ENCODE data around the gene IL10.
A peak's percentile ranks its signal among the peaks of the same experiment; 100 is the strongest.
"Not testable (repeated sequence)": the region's sequence is repeated elsewhere in the genome, so short reads cannot be mapped to it uniquely, and the experiment has no call there.

Gene IL10

DNA sequence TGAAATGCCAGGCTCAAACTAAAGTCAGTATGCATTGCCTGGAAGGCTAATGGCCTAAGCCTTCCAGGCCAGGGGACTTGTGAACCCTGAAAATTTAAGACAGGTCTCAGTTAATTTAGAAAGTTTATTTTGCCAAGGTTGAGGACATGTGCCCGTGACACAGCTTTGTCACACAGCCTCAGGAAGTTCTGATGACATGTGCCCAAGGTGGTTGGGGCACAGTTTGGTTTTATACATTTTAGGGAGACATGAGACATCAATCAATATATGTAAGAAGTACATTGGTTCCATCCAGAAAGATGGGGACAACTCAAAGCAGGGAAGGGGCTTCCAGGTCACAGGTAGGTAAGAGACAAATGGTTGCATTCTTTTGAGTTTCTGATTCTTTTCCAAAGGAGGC is 6.5 kb downstream of the IL10 start:
- DNase-seq (ENCODE audit: low read depth in 2 of 2) = not testable (repeated sequence)

DNA sequence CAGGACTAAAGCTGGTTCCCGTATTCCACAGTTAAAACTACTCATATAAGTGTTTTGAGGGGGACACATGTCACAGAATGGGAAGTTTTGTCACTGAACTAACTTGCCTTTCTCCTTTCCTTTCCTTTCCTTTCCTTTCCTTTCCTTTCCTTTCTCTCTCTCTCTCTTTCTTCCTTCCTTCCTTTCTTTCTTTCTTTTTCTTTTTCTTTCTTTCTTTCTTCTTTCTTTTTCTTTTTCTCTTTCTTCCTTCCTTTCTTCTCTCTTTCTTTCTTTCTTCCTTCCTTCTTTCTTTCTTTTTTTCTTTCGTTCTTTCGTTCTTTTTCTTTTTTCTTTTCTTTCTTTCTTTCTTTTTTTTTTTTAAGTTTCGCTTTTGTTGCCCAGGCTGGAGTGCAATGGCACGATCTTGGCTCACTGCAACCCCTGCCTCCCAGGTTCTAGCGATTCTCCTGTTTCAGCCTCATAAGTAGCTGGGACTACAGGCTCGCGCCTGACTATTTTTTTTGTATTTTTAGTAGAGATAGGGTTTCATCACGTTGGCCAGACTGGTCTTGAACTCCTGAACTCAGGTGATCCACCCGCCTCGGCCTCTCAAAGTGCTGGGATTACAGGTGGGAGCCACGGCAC is 9.4 kb downstream of the IL10 start:
- DNase-seq (ENCODE audit: low read depth in 2 of 2) = not testable (repeated sequence)

GRCh38 chr1:206761159-206761768 is 11.0 kb downstream of the IL10 start:
- no peak for DNase-seq (ENCODE audit: low read depth in 2 of 2)

DNA sequence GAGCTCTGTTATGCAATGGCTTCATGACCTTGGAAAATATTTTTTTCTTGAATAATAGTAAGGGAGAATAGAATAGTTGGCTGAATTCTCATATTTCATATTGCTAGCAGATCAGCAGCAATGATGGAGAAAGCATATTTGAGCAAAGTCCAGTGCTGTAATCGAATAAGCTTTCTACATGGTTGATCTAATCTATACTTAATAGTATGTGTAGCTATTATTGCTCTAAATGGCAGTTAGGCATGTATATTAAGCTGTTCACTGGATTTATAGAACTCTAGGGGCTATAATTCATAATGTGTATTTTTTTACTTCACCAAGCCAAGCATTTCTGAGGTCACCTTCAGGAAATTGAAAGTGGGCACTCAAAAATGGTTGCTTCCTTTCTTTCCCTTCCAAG is 11.7 kb downstream of the IL10 start:
- no peak for DNase-seq (ENCODE audit: low read depth in 2 of 2)

GRCh38 chr1:206757524-206758266 is 14.6 kb downstream of the IL10 start:
- no peak for DNase-seq (ENCODE audit: low read depth in 2 of 2)

- no peak for DNase-seq (ENCODE audit: low read depth in 2 of 2)
Observed at GRCh38 chr1:206754011-206754410, 18.3 kb downstream of the IL10 start.

DNA sequence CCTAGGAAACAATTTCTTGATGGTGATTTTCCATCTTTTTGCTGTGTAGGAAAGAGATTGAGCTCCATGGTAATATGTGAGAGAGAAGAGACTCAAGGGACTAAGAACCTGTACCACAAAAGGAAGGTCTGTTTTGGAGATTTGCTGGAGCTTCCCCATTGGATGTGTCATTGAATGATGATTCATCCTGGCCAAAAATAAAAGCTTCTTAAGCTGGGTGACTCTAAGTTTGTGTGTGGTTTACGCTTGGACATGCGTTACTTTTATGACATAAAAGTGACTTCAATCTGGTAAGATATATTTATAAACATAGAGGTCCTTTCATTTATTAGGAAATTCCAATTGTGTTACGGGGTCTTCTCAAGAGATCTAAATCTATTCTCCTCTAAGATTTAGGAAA is 19.2 kb downstream of the IL10 start:
- no peak for DNase-seq (ENCODE audit: low read depth in 2 of 2)

DNA sequence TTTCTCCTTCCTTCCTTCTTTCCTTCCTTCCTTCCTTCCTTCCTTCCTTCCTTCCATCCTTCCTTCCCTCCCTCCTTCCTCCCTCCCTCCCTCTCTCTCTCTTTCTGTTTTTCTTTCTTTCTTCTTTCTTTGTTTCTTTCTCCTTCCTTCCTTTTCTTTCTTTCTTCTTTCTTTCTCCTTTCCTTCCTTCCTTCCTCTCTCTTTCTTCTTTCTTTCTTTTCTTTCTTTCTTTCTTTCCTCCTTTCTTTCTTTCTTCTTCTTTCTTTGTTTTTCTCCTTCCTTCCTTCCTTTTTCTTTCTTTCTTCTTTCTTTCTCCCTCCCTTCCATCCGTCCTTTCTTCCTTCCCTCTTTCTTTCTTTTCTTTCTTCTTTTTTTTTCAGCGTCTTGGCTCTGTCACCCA is 19.8 kb downstream of the IL10 start:
- no peak for DNase-seq (ENCODE audit: low read depth in 2 of 2)

GRCh38 chr1:206751891-206752290 is 20.4 kb downstream of the IL10 start:
- no peak for DNase-seq (ENCODE audit: low read depth in 2 of 2)

GRCh38 chr1:206748348-206749030 is 23.8 kb downstream of the IL10 start:
- DNase-seq (ENCODE audit: low read depth in 2 of 2) = no peak

DNA sequence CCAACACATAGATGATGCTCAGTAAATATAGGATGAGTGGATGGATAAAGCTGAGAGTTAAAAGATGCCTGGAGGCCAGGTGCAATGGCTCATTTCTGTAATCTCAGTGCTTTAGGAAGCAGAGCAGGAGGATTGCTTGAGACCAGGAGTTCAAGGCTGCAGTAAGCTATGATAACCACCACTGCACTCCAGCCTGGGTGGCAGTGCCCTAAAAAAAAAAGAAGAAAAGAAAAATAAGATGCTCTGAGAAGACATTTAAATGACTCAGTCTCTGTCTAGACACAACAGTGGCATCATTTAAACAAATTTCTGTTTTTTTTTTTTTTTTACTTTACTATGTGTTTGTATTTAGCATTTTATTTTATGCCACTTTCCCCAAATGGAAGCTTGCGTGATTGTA is 27.0 kb downstream of the IL10 start:
- DNase-seq (ENCODE audit: low read depth in 2 of 2) = no peak

GRCh38 chr1:206744683-206745082 is 27.6 kb downstream of the IL10 start:
- DNase-seq (ENCODE audit: low read depth in 2 of 2) = no peak

- DNase-seq (ENCODE audit: low read depth in 2 of 2) = no peak
Observed at GRCh38 chr1:206742719-206743383, 29.4 kb downstream of the IL10 start.

DNA sequence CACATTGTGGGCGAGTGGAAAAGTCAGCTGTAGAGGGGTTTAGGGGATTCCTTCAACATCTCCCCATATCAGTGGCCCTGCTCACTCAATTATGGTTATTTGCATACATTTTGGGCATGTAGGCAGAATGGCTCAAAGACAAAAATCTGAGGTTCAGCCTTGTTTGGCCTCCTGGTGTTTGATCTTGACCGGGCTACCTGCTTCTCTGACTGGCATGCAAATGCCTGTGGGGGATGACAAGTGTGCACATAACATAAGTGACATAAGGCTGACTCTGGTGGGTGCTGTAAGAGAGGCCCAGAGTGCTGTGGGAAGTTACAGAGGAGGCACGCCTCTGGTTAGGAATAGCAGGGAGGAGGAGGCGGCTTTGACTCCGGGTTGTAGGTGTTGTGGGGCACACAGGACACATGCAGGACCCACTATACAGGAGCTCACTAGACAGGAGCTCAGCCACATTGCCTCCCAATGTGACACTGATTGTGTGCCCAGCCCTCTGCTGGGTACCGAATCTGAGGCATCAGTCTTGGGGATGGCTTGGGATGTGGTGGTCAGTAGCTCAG is 31.1 kb downstream of the IL10 start:
- DNase-seq (ENCODE audit: low read depth in 2 of 2) = no peak

DNA sequence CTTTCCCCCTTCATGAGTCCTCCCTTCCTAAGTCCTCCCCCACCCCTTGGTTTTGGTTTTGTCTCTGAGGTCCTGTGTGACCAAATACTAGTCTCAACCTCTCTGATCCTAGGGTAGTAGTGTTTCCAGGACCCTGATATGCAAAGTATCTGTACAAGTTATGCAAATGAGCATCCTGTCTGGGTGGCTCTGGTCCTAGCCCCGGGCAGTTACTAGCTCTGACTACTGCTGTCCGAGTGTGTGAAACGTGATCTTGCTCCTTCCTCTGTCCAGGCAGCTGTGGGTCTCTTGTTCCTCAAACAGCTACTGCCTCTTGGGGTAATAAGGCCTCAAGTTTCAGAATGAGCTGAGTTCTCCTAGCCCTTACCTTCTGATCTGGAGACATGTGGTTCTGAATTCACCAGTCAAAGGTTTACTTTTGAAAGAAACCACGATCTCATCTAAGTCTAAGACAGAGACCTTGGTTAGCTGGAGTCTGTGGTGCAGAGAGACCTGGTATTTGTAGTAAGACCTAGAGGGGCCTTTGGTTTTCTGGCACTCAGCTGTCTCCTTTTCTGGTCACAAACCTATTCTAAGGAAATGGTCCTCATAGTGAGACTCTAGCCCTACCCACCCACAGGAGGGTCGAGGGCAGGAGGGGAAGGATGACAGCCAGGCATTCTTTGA is 32.8 kb downstream of the IL10 start:
- no peak for DNase-seq (ENCODE audit: low read depth in 2 of 2)

- DNase-seq (ENCODE audit: low read depth in 2 of 2) = no peak
Observed at GRCh38 chr1:206738370-206739366, 33.6 kb downstream of the IL10 start.

DNA sequence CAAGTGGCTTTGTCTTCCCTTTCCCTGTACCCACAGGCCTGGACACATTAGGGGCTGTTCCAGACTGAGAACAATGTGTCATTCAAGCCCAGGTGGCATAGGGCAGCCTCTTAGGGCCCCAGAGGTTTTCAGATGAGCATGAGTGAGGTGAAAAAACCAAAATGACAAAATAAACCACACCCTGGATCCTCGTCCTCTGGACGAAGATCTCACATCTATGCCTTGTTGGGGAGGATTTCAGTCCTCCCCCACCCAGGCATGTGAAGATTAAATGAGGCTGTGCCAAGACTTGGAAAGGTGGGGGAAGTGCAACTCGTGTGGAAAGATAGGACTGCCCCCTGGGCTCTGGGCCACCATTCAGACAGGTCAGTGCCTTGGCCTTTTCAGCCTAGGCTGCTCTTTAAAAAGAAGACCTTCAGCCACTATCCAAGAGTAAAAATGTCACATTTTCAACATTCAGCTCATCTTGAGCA is 34.5 kb downstream of the IL10 start:
- DNase-seq (ENCODE audit: low read depth in 2 of 2) = no peak

- DNase-seq (ENCODE audit: low read depth in 2 of 2) = peak in 1 of 2 donors; percentile 26
Observed at GRCh38 chr1:206736878-206737728, 35.2 kb downstream of the IL10 start.

GRCh38 chr1:206735553-206736031 is 36.7 kb downstream of the IL10 start:
- no peak for DNase-seq (ENCODE audit: low read depth in 2 of 2)
